ENCODE data around the gene ENTR1.

The ENTR1 gene

DNA sequence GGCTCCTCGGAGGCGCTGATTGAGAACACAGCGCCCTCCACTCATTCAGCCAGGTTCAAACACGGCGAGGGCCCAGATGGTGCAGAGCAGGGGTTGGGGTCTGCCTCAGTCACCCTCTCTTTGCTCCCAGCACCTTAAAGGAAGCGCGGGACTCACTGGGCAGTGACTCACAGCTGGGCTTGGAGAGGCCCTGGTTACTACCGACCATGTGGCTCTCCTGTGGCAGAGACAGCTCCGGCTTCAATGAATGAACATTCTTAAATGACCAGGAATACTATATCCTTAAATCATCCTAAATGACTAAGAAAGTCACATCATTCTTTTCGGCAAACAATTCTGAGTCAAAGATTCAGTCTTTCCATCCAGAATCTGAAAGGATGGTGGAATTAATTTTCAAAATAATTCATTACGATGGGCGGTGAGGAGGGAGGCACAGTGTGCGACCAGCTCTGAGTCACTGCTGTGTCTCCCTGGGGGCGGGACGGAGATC, 30.8 kb upstream of the ENTR1 start:
- no peak for TF ChIP-seq FOXP2 (optimal IDR thresholded peaks at IDR 0.05; ENCODE audit: borderline replicate concordance, extremely low read depth, extremely low read length, insufficient read depth)
- TF ChIP-seq, protein P1, sequence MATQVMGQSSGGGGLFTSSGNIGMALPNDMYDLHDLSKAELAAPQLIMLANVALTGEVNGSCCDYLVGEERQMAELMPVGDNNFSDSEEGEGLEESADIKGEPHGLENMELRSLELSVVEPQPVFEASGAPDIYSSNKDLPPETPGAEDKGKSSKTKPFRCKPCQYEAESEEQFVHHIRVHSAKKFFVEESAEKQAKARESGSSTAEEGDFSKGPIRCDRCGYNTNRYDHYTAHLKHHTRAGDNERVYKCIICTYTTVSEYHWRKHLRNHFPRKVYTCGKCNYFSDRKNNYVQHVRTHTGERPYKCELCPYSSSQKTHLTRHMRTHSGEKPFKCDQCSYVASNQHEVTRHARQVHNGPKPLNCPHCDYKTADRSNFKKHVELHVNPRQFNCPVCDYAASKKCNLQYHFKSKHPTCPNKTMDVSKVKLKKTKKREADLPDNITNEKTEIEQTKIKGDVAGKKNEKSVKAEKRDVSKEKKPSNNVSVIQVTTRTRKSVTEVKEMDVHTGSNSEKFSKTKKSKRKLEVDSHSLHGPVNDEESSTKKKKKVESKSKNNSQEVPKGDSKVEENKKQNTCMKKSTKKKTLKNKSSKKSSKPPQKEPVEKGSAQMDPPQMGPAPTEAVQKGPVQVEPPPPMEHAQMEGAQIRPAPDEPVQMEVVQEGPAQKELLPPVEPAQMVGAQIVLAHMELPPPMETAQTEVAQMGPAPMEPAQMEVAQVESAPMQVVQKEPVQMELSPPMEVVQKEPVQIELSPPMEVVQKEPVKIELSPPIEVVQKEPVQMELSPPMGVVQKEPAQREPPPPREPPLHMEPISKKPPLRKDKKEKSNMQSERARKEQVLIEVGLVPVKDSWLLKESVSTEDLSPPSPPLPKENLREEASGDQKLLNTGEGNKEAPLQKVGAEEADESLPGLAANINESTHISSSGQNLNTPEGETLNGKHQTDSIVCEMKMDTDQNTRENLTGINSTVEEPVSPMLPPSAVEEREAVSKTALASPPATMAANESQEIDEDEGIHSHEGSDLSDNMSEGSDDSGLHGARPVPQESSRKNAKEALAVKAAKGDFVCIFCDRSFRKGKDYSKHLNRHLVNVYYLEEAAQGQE (IDR thresholded peaks at IDR 0.05; ENCODE audit: insufficient read depth in 1 of 2, low read depth in 2 of 2, low read length in 2 of 2), result no peak
- TF ChIP-seq SIN3A (IDR thresholded peaks at IDR 0.05; ENCODE audit: borderline replicate concordance, insufficient read depth, low read length), result no peak
- no peak for TF ChIP-seq TAF1 (IDR thresholded peaks at IDR 0.05; ENCODE audit: borderline replicate concordance, insufficient read depth, low read length)
- TF ChIP-seq POLR2AphosphoS5 (IDR thresholded peaks at IDR 0.05; ENCODE audit: low read depth, low read length), result no peak

DNA sequence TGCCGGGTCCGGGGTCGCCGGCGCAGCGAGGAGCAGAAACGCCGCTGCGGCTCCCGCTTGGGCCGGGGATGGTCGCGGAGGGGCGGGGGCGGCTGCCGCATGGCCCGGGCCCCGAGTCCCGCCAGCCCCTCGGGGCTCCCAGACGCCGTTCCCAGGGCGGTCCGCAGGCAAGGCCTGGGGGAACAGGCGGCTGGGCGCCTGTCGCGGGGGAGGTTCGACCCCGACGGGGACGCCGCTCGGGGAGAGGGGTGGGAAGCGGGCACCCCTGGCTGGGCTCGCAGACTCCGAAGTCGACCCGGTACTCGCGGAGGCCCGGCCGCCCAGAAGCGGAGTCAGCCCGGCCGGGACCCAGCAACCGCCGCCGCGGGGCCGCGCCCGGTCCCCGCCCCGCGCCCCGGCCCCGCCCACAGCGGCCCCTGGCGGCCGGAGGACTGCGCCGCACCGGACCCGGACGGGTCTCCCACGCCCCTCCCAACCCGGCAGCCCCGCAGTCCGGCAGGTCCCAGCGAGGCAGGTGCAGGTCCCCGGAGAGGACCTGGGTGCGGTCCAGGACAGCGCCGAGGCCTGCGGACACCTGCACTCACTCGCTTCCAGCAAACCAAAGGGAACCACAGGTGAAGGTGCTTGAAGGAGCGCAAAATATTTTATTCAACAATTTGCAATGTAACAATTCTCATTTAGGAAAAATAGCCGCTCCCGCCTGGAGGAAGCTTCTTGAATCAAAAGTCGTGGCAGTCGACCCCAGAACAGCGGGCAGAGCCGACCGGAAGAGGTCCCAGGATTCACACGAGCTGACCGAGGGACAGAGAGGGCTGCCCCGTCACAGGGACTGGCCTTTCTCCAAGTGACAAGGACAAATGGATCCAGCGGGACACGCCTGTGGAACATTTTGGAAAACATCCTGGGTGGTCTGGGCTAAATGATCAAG, 29.3 kb upstream of the ENTR1 start, which contains the start of gene INPP5E:
Gene INPP5E, minus strand, starts transcription at position 365 of the 928 bp plus-strand sequence. CDS start 426 bp downstream, outside the sequence.
- no peak; the same call in 1 of the 2 replicates for TF ChIP-seq SIN3A (IDR thresholded peaks at IDR 0.05; ENCODE audit: borderline replicate concordance, insufficient read depth, low read length)
- TF ChIP-seq, protein P1 (IDR thresholded peaks at IDR 0.05; ENCODE audit: insufficient read depth in 1 of 2, low read depth in 2 of 2, low read length in 2 of 2), result no peak
- TF ChIP-seq FOXP2 (optimal IDR thresholded peaks at IDR 0.05; ENCODE audit: borderline replicate concordance, extremely low read depth, extremely low read length, insufficient read depth), result no peak
- TF ChIP-seq POLR2AphosphoS5 (IDR thresholded peaks at IDR 0.05; ENCODE audit: low read depth, low read length), result no peak; the same call in none of the 2 replicates
- no peak for TF ChIP-seq TAF1 (IDR thresholded peaks at IDR 0.05; ENCODE audit: borderline replicate concordance, insufficient read depth, low read length)

DNA sequence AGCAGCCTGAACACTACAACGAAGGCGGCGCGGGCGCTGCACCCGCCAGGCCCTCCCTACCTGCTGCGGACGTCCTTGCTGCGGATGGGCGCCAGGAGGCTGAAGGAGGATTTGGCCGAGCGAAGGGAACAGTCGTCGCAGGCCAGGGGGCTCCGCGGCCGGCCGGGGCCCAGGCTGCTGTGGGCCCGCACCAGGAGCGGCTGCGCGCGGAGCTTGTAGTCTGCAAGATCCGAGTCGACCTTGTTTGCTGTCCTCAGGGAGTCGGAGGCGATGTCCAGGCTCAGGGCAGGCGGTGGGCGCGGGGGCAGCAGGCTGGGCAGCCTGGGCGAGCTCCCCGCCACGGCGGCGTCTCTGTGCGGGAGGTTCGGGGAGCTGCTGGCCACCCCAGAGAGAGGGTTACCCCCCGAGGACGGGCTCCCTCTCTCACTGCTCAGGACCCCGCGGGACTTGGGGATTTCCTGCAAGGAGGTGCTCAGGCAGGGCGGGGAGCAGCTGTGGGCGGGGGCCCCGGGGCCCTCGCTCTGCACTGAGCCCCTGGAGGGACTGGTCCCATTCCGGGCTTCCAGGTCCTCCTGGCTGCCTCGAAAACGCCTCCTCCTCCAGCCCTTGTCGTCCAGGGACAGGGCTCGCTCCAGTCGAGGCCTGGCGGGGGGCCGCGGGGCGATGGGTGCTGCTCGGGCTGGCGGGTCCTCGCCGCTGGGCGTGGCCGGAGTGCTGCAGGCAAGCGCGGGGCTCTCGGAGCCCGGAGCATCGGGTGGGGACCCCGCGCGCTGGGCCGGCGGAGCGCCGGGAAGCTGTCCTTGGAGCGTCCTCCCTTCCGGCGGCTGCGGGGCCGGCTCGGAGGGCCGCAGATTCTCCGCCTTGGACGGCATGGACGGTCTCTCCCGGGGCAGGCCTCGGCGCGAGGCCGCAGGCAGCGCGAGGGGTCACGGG, 28.4 kb upstream of the ENTR1 start:
- TF ChIP-seq SIN3A (IDR thresholded peaks at IDR 0.05; ENCODE audit: borderline replicate concordance, insufficient read depth, low read length) (no peak), TAF1 (IDR thresholded peaks at IDR 0.05; ENCODE audit: borderline replicate concordance, insufficient read depth, low read length) (no peak)
- TF ChIP-seq, protein P1 (IDR thresholded peaks at IDR 0.05; ENCODE audit: insufficient read depth in 1 of 2, low read depth in 2 of 2, low read length in 2 of 2), result no peak

DNA sequence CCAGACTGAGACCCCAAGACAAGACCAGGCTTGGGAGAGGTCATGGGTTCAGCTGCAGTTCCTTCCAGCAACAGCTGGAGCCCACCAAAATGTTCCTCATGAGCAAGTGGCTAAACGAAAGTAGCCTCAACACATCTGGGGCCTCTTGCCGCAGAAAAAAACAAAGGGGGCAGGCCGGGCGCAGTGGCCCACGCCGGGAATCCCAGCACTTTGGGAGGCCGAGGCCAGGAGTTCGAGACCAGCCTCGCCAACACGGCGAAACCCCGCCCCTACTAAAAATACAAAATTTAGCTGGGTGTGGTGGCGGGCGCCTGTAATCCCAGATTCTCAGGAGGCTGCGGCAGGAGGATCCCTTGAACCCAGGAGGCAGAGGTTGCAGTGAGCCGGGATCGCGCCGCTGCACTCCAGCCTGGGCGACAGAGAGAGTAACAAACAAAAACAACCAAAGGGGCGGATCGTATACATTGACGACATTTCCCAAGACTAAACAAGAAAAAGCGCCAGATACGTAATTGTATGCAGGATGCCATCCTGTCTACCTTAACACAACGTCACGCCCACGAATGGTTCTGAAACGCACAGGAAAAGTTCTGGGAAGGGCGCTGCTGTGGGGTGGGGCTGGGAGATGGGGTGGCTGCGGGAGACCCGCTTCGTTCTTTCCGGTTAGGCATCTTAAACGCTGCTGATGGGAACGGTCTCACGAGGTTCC, 27.6 kb upstream of the ENTR1 start:
- TF ChIP-seq SIN3A (IDR thresholded peaks at IDR 0.05; ENCODE audit: borderline replicate concordance, insufficient read depth, low read length) (no peak), POLR2AphosphoS5 (IDR thresholded peaks at IDR 0.05; ENCODE audit: low read depth, low read length) (no peak), TAF1 (IDR thresholded peaks at IDR 0.05; ENCODE audit: borderline replicate concordance, insufficient read depth, low read length) (no peak), FOXP2 (optimal IDR thresholded peaks at IDR 0.05; ENCODE audit: borderline replicate concordance, extremely low read depth, extremely low read length, insufficient read depth) (no peak)
- TF ChIP-seq, protein P1 (IDR thresholded peaks at IDR 0.05; ENCODE audit: insufficient read depth in 1 of 2, low read depth in 2 of 2, low read length in 2 of 2), result no peak
